Gastroesophageal sphincter (tissue), 3 donors: ENCODE measurements around the gene CBFA2T2.
"Not testable (repeated sequence)": the region's sequence is repeated elsewhere in the genome, so short reads cannot be mapped to it uniquely, and the experiment has no call there.

ENCODE experiments used
- EP300 ChIP-seq: sonication (generic); formaldehyde crosslinking; IDR thresholded peaks from one replicate; pipeline ENCODE4 v1.6.1; 2017; ENCODE audit warnings: antibody characterized with exemption, mild to moderate bottlenecking
- POLR2A ChIP-seq, 2 donors: fragments of 450-650 bp; IDR thresholded peaks; one replicate each; pipeline ENCODE4 v1.6.1; 2017; ENCODE audit warnings: antibody characterized with exemption in 2 of 2, mild to moderate bottlenecking in 2 of 2, moderate library complexity in 1 of 2
- TF ChIP-seq, protein P1 (sequence below), 4 experiments: fragments of 200-600 bp in 2 of 4; fragments of 450-650 bp in 2 of 4; sonication (generic) in 1 of 4; IDR thresholded peaks; one replicate each; pipeline ENCODE4 v1.5.1; 2017 to 2019; ENCODE audit warnings: antibody characterized with exemption in 4 of 4, mild to moderate bottlenecking in 2 of 4, moderate library complexity in 2 of 4

DNA sequence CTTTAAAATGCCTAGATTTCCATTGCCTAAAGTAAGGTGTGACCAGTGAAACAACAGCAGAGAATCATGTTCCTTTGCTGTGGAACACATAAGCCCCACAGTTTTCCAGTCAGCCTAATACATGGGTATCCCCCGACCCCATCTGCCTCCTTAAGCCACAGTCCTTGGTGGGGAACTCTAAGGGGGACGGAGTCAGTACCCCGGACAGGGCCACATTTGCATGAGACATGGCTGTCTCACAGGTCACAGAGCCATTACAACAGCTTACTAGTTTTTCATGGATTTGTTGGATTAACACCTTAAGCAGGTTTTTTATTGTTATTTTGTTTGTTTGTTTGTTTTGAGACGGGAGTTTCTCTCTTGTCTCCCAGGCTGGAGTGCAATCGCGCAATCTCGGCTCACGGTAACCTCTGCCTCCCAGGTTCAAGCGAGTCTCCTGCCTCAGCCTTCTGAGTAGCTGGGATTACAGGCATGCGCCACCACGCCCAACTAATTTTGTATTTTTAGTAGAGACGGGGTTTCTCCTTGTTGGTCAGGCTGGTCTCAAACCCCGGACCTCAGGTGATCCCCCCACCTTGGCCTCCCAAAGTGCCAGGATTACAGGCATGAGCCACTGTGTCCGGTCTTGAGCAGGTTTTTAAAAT lies 157.2 kb downstream of the CBFA2T2 start:
- TF ChIP-seq, protein P1, sequence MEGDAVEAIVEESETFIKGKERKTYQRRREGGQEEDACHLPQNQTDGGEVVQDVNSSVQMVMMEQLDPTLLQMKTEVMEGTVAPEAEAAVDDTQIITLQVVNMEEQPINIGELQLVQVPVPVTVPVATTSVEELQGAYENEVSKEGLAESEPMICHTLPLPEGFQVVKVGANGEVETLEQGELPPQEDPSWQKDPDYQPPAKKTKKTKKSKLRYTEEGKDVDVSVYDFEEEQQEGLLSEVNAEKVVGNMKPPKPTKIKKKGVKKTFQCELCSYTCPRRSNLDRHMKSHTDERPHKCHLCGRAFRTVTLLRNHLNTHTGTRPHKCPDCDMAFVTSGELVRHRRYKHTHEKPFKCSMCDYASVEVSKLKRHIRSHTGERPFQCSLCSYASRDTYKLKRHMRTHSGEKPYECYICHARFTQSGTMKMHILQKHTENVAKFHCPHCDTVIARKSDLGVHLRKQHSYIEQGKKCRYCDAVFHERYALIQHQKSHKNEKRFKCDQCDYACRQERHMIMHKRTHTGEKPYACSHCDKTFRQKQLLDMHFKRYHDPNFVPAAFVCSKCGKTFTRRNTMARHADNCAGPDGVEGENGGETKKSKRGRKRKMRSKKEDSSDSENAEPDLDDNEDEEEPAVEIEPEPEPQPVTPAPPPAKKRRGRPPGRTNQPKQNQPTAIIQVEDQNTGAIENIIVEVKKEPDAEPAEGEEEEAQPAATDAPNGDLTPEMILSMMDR (IDR thresholded peaks at IDR 0.05): not testable (repeated sequence)
- not testable (repeated sequence) for TF ChIP-seq POLR2A (IDR thresholded peaks at IDR 0.05); EP300
